Posterior cingulate gyrus (tissue), 11 donors: ENCODE results near the gene CTSZ.
"Not testable (repeated sequence)": the region's sequence is repeated elsewhere in the genome, so short reads cannot be mapped to it uniquely, and the experiment has no call there.

ENCODE experiments used
- DNase-seq, 10 donors: peaks; one replicate each; pipeline versions ENCODE4 v3.0.0 to v3.0.0-alpha.2; 2020 to 2021; ENCODE audit warnings: mixed read lengths in 3 of 10
- intact Hi-C: fragments of 100-400 bp; cut with DNase I; formaldehyde crosslinking; loops from one replicate; pipeline ENCODE4 v1.15.1; 2023

Gene CTSZ

DNA sequence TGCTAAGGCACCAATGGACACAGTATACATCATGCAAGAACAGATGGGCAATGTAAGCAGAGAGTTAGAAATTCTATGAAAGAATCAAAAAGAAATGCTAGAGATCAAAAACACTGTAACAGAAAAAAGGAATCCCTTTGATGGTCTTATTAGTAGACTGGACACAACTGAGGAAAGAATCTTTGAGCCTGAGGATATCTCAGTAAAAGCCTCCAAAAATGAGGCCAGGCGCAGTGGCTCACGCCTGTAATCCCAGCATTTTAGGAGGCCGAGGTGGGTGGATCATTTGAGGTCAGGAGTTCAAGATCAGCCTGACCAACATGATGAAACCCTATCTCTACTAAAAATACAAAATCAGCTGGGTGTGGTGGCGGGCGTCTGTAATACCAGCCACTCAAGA, 43.1 kb downstream of the CTSZ start:
- intact Hi-C loops, DNase-seq: not testable (repeated sequence)

DNA sequence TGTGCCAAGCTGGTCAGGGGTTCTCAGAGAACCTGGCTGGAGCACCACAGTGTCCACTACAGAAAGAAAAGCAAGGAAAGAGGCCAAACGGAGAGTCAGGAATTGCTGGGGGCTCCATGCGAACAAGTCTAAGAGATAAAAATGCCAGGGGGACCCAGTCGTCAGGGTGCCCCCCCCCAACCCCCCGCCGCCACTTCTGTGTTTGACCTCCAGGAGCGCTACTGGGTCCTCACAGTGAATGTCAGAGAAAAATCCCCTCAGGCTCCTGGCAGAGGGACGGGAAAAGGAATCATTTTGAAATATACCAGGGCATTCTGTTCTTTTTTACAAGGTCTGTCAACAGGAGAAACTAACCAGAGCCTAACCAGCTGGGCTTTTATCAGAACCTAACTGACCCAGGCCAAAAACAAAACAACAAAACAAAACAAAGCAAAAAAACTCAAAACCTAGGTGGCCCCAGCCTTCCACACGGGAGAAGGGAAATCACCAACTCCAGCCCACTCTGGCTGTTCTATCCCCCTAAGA, 43.9 kb downstream of the CTSZ start:
- no peak for DNase-seq
- intact Hi-C loops, result no loop called here

DNA sequence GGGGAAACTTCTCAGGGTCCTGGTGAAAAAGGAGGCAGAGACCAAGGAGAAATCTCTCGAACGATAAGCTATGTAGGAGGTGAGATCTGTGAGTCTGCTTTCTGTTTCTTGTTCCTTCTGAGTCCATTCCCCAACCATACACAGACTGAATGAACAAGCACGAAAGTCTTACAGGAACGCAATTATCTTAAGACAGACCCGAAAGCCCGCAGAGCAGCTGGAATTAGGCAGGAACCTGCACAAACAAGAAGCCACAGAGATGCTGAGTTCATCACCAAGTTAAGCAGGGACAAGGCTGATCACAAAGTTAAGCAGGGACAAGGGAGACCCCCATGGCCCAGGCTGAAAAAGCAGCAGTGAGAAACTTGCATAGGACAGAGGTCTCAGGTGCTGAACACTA, 47.4 kb downstream of the CTSZ start:
- DNase-seq, result no peak
- intact Hi-C loops, result no loop called here

GRCh38 chr20:58956078-58956477, 51.0 kb downstream of the CTSZ start:
- intact Hi-C loops, result no loop called here
- no peak for DNase-seq

DNA sequence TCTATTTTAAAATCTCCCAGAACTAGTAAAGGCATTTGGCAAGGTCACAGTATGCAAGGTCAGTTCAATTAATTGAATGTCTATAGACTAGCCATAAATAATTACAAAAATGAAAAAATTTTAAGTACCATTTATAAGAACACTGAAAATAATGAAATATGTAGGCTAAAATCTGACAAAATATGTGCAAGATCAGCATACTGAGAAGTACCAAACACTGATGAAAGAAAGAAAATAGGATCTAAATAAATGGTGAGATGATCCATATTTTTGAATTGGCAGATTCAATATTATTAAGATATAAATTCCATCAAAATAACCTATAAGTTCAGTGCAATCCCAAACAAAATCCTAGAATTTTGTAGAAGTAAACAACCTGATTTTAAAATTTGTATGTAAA, 54.0 kb downstream of the CTSZ start:
- DNase-seq, result no peak
- intact Hi-C loops, result no loop called here

DNA sequence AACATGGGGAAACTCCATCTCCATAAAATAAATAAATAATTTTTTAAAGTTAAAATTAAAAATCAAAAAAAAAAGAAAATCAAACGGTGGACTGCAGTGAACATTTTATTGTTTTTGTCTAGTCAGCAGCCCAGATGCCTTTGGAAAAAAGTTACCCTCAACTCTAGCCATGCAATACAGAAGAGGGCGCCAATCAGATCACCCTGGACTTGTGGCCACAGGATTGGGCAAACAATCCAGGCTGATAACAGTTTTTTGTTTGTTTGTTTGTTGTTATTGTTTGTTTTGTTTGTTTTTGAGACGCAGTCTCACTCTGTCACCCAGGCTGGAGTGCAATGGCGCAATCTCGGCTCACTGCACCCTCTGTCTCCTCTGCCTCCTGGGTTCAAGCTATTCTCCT, 56.5 kb downstream of the CTSZ start:
- intact Hi-C loops, result no loop called here
- no peak for DNase-seq

- DNase-seq, intact Hi-C loops: not testable (repeated sequence)
Observed at GRCh38 chr20:58947797-58948388, 59.2 kb downstream of the CTSZ start.

DNA sequence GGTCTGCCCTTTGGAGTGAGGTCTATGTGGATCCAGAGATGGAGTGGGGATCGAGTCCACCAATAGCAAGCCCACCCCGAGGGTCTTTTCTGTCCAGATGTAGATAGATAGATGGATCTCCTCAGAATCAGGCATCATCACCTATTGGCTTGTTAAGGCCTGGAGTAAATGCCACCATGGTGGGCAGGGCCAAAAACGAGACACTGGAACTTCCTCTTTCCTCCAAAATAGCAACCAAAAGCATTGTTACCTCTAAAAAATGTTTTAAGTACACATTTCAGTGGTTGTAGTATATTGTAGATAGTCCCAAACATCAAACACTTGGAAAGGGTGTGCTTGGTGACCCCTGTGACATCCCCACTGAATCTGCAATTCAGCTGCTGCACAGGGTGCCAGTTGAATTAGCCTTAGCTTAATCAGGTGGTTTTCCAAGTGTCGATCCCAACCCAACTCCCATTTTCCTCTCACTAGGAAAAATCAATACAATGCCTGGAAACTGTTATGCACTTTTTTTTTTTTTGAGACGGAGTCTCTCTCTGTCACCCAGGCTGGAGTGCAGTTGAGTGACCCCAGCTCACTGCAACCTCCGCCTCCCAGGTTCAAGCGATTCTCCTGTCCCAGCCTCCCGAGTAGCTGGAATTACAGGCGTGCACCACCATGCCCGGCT, 61.0 kb downstream of the CTSZ start:
- DNase-seq, result no peak
- intact Hi-C loops, result no loop called here
